Measurements from ENCODE around the gene MFAP4.

MFAP4 gene

DNA sequence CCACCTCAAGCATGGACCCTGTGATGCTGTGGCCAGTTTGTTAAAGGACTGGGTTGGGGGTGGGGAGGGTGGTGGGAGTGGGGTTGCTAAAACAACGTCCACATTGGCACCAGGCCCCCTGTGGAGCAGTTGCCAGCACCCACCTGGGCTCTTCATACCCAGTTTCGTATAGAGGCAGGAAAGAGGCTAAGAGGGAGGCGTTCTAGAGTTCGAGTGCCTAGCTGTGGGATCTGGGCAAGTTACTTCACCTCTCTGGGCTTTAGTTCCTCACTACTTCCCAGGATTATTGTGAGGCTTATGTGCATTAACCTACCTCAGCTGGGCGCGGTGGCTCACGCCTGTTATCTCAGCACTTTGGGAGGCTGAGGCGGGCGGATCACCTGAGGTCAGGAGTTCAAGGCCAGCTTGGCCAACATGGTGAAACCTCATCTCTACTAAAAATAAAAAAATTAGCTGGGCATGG is 1.4 kb downstream of the MFAP4 start:
- no peak for DNase-seq (ENCODE audit: low spot score)

DNA sequence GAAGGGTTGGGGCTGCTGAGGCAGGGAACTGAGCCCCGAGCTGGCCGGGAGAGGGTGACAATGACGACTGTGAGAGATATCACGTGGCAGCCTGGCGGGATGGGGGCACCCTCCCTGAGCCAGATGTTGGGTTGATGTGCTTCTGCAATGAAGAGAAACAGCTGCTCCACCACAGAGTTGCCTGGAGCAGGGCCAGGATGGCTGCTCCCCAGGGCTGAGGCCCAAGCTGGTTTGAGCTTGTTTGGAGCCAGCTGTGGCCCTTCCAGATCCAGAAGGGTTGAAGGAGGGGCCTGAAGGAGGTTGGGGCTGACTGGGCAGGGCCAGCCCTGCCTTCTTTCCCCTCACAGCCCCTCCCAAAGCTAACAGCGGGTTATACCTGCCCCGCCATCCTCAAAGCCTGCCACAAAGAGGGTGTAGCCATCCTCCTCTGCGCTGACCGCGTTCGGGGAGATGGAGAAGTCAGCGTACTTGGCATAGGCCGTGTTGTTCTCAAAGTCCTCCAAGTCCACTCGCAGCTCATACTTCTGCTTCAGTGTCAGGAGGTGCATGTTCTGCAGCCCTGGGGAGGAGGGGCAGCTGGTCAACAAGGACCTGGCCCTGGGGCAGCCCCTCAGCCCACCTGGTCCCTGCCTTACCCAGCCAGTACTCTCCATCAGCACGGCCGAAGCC is 2.1 kb downstream of the MFAP4 start:
- DNase-seq (ENCODE audit: low spot score) = no peak

DNA sequence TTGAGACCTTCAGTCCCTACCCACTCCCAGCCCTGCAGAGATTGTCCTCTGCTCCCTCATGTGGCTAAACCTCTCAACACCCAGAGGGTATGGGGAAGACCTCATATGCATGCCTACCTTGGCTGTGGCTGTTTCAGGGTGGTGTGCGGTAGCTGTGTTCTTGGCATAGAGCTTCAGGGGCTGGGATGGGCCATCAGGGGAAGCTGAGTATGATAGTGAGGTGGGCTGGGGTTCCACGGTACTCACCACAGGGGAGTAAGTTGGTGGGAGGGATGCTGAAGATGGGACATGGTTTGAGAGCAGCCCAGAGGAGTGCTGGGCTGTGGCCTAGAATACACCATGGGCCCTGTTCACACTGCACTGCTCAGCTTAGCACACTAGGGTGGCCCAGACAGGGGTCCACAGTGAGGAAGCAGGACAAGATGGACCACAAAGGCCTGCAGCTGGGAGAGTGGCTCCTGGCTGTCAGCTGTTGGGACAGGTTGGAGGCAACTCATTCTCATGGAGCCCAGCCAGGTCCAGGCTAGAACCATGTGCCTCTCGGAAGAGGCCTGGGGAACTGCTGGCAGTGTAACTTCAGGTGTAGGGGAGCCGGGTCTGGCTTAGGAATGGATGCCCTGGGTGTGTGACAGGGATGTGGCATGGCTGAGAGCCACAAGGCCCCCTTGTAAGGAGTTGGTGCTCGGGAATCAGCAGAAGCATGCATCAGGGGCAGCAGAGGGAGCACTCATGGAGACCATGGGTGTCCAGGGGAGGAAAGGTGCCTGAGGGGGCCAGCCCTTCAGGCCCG is 3.1 kb downstream of the MFAP4 start:
- DNase-seq (ENCODE audit: low spot score) = no peak

DNA sequence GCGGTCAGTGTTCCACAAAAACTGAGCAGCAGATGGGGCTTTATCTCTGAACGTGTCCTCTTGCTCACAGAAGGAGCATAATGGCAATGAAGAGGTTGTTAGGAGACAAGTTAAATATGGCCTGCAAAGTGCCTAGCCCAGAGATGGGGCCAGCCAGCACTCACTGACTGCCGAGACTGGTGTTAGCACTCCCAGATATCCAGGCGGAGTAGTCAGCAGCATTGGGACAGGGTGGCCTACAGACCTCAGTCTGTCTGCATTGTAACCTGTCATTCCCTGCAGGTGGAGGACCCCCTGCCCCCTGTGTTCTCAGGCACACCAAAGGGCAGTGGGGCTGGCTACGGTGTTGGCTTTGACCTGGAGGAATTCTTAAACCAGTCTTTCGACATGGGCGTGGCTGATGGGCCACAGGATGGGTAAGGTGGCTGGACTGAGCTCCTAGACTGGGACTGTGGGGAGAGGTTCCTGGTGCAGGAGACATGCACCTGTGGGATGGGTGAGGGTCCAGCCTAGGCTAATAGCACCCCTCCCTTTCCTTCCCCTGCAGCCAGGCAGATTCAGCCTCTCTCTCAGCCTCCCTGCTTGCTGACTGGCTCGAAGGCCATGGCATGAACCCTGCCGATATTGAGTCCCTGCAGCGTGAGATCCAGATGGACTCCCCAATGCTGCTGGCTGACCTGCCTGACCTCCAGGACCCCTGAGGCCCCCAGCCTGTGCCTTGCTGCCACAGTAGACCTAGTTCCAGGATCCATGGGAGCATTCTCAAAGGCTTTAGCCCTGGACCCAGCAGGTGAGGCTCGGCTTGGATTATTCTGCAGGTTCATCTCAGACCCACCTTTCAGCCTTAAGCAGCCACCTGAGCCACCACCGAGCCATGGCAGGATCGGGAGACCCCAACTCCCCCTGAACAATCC is 4.2 kb downstream of the MFAP4 start:
- no peak for DNase-seq (ENCODE audit: low spot score)

DNA sequence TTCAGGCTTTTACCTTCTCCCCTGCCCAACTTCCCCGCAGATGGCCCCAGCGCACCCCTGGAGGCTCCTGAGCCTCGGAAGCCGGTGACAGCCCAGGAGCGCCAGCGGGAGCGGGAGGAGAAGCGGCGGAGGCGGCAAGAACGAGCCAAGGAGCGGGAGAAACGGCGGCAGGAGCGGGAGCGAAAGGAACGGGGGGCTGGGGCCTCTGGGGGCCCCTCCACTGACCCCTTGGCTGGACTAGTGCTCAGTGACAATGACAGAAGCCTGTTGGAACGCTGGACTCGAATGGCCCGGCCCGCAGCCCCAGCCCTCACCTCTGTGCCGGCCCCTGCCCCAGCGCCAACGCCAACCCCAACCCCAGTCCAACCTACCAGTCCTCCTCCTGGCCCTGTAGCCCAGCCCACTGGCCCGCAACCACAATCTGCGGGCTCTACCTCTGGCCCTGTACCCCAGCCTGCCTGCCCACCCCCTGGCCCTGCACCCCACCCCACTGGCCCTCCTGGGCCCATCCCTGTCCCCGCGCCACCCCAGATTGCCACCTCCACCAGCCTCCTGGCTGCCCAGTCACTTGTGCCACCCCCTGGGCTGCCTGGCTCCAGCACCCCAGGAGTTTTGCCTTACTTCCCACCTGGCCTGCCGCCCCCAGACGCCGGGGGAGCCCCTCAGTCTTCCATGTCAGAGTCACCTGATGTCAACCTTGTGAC is 5.1 kb downstream of the MFAP4 start:
- no peak for DNase-seq (ENCODE audit: low spot score)

DNA sequence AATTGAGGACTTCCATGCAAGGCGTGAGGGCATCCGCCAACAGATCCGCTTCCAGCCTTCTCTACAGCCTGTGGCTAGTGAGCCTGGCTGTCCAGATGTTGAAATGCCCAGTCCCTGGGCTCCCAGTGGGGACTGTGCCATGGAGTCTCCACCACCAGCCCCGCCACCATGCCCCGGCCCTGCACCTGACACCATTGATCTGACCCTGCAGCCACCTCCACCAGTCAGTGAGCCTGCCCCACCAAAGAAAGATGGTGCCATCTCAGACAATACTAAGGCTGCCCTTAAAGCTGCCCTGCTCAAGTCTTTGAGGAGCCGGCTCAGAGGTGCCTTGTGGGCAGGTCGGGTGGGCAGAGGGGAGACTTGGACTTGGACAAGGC is 5.6 kb downstream of the MFAP4 start:
- no peak for DNase-seq (ENCODE audit: low spot score)

DNA sequence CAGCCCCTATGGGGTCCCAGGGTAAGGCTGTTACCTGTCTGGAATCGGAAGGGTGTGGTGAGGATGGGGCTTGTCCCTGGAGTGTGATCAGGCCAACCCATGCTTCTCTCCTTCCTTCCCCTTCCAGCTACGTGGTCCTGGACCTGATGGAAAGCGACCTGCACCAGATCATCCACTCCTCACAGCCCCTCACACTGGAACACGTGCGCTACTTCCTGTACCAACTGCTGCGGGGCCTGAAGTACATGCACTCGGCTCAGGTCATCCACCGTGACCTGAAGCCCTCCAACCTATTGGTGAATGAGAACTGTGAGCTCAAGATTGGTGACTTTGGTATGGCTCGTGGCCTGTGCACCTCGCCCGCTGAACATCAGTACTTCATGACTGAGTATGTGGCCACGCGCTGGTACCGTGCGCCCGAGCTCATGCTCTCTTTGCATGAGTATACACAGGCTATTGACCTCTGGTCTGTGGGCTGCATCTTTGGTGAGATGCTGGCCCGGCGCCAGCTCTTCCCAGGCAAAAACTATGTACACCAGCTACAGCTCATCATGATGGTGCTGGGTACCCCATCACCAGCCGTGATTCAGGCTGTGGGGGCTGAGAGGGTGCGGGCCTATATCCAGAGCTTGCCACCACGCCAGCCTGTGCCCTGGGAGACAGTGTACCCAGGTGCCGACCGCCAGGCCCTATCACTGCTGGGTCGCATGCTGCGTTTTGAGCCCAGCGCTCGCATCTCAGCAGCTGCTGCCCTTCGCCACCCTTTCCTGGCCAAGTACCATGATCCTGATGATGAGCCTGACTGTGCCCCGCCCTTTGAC is 6.3 kb downstream of the MFAP4 start:
- no peak for DNase-seq (ENCODE audit: low spot score)

DNA sequence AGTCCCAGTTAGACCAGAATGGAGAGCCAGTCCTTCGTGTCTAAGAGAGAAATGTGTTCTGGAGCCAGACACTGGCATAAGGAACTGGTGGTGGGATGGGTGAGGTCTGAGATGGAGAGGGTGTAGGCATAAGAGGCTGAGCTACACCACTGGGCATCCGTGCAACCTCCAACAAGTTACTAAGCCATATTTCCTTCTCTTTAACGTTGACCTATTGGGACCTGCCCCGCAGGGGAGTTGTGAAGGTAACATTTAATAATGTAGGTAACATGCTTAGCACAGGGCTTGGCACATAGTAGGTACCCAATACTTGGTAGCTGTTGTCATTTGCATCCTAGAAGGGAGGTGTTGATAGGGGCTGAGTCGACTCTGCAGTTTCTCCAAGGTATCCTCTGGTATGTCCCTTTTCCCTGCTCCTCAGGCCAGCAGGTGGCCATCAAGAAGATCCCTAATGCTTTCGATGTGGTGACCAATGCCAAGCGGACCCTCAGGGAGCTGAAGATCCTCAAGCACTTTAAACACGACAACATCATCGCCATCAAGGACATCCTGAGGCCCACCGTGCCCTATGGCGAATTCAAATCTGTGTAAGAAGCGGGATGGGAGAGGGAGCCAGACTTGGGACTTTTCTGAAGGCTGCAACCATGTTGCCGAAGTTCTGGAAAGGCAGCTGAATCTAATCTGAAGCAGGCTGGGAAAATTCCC is 7.5 kb downstream of the MFAP4 start:
- no peak for DNase-seq (ENCODE audit: low spot score)

DNA sequence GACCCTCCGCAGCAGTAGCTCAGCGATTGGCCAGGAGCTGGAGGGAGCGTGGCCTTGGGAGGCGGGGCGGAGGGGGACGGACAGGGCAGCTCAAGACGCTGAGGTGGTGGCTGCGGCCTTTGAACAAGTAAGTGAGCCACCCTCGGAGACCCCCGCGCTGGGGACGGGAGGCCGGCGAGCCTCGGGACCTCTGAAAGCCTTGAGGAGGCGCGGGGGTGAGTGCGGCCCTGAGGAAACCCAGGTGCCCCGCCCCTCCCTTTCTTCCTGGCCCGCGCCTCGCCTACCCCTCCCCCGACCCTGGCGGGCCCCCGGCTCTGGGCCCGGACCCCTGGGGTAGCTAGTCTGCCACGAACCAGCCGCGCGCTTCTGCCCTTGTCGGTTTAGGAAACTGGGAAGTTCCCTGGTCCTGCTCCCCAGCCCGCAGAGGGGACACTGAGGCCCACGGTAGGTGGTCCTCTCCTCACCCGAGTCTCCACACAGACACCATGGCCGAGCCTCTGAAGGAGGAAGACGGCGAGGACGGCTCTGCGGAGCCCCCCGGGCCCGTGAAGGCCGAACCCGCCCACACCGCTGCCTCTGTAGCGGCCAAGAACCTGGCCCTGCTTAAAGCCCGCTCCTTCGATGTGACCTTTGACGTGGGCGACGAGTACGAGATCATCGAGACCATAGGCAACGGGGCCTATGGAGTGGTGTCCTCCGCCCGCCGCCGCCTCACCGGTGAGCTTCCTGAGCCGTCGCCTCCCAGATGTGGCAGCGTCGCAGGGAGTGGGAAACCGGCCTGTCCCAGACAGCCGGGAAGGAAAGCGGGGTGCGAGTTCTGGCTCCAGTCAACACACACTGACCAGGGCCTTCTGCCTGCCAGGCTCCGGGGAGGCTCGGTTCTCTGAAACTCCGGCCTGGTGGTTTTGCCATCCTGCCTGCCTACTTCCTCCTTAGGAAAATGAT is 8.3 kb downstream of the MFAP4 start, which contains the start of gene MAPK7:
Gene MAPK7, plus strand, starts transcription at position 83 of the 945 bp plus-strand sequence. Its CDS starts 403 bp downstream, at position 486.
- DNase-seq (ENCODE audit: low spot score) = no peak

DNA sequence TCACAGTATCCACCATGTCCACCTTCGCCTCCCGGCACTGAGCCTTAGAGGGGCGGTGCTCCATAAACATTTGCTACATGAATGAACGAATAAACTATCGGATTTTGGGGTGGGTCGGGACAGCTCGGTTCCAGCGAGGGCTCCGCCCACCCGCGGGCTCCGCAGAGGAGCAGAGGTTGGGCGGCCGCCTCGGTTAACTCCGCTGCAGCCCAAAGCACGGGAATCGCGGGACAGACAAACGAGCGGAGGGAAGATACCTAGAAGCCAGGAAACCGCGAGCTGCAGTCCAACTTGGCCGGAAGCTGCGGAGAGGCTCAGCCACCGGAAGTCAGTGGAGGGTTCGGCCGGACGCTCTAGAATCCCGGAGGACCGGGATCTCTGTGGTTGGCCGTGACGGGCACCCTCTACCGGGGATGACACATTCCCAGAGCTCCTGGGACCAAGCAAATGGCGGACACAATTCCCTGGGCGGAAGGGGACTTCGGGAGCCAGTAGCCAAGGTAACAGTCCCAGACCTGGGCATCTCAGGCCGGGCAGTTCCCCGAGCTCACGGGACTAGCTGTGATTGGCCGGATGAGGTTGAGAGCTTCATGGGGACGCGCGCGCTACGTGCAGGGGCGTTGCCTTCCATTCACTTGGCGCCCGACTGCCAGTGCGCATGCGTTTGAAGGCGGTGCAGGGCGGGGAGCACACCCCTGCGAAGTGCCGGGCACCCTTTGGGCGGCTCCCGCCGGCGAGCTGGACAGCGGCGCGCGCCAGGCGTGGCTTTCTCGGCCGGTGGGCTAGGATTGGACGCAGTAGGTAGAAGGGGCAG is 9.2 kb downstream of the MFAP4 start:
- DNase-seq (ENCODE audit: low spot score) = peak; percentile 95

DNA sequence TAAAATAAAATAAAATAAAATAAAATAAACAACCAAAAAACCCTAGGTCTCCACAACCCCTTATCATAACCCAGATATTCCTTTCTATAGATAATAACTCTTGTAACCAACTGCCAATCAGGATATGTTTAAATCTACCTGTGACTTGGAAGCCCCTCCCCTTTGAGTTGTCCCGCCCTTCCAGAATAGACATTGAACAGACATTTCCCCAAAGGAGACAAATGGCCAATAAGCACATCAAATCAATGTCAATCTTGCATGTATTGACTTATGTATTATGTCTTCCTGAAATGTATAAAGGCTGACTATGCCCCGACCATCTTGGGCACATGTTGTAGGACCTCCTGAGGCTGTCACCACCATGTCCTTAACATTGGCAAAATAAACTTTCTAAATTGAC is 10.2 kb downstream of the MFAP4 start:
- DNase-seq (ENCODE audit: low spot score) = no peak

DNA sequence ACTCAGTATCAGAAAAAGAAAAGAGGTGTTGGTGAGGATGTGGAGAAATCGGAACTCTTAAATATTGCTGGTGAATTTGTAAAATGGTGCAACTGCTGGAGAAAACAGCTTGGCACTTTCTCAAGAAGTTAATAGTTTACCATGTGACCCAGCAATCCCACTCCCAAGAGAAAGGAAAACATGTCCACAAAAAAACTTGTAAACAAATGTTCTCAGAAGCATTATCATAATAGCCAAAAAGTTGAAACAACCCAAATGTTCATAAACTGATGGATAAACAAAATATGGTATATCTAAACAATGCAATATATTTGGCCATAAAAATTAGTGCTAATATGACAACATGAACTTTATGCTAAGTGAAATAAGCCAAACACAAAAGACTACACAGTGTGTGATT is 11.3 kb downstream of the MFAP4 start:
- DNase-seq (ENCODE audit: low spot score) = no peak

DNA sequence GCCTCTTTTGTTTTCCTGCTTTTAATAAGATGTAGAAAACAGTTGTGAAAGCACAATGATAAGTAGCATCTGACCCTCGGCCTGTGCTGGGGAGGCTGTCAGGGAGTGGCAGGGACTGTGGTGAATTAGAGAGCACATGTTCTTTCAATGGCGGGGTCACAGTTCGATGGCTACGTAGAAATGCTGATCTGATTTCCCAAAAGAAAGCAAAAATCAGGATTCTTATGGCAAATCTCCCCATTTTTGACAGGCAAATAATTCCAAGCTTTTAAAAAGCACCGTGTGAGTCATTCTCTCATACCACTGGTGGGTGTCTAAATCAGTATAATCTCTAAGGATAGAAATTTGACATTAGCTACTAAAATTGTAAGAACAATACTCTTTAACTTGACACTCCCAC is 12.9 kb downstream of the MFAP4 start:
- DNase-seq (ENCODE audit: low spot score) = no peak

DNA sequence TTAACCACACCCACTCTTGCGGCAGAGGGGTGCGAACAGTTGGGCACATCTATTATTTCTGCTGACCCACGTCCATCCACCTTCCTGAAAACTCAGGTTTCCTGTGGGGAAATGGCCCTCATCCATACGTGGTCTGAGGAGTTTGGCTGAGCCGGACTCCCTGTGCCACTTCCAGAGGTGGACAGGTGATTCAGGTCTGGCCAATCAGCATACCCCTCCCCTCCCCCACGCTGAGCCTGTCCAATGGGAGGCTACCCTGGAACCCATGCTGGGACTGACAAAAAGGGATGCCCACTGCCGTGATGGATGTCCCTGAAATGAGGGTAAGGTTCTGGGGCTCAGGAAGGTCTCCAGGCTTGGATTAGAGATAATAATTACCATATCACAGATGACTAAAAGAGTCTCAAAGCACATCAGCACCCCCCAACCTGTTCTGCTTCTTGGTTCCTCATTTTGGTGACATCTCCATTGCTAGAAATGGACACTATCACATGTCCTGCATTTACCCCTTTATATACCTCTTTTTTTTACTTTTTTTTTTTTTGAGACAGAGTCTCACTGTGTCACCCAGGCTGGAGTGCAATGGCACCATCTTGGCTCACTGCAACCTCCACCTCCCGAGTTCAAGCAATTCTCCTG is 14.0 kb downstream of the MFAP4 start:
- no peak for DNase-seq (ENCODE audit: low spot score)

DNA sequence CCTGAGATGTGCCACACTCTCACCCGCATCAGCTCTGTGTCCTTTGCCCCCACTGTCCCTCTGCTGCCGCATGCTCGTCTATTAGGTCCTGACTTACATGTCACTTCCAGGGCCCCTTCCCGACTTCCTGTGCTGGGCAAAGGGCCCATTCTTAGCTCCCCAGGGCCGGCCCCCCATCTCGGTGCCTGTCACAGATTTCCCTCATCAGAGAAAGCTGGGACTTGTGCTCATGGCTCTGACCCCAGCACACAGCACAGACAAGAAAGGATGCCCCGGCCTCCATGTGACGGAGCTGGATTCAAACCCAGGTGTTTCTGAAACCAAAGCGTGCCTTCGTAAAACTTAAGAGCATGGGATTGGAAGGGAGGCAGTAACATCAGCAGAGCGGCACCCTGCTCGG is 14.6 kb downstream of the MFAP4 start:
- DNase-seq (ENCODE audit: low spot score) = no peak

DNA sequence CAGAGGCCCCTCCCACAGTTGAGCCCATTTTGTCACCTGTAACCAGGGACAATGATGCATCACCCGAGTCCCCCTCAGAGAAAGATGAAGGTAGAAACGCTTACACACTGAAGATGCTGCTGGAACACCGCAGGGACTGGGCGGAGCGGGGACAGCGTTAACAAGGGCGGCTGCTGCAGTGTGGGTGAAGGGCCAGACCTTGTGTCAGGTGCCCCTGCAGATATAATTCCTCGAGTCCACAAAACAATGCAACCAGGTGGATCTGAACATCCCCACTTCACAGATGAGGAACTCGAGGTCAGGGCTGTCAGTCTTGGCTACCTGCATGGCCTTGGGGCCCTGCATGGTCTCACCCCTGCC is 15.0 kb downstream of the MFAP4 start:
- DNase-seq (ENCODE audit: low spot score) = no peak

DNA sequence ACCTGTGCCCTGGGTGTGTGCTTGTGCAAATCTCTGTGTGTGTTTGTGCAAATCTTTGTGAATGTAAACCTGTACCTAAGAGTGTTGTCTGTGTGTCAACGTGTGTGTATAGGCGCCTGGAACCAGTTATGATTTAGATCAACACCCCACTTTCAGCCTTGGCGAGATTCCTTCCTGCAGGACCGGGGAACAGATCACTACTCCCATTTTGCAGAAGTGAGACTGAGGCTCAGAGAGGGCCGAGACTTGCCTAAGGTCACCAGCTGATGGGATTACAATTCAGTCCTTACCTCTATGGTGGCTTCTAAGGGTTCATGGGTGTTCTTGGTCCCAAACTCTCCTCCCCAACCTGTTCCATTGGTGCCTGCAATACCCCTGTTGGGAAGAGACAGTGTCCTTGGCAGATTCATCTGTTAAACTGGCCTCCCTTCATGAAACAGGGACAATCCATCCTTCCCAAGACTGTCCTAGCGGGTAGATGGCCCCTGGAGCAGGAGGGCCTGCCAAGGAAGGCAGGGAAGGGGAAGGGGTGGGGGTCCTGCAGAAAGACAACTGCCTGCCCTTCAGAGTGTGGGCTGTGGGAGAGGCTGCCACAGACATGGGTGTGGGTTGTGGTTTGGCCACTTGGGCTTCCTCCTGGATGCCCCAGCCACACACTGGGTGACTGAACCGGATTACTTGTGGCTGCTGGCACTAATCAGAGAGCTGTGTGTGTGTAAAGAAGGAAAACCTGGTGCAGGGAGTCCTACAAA is 15.6 kb downstream of the MFAP4 start:
- DNase-seq (ENCODE audit: low spot score) = no peak

Data from D341Med (cell line).